Measurements from ENCODE around the gene TREML2.
"Not testable (repeated sequence)": the region's sequence is repeated elsewhere in the genome, so short reads cannot be mapped to it uniquely, and the experiment has no call there.

Gene TREML2

GRCh38 chr6:41208439-41209106, 7.6 kb upstream of the TREML2 start:
- no peak for DNase-seq (ENCODE audit: extremely low read depth in 1 of 2, low read depth in 1 of 2)

DNA sequence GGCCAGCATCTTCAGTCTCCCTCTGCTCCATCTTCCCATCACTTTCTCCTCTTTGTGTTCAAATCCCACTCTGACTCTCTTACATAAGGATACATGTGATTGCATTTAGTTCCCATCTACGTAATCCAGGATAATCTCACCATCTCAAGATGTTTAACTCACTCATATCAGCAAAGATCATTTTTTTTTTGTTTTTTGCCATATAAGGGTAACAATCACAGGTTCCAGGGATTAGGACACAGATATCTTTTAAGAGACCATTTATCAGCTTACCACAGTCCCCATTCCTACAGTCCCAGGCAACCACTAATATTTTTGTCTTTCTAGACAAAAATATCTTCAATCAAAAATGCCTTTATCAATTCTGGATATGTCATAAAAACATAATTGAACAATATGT, 3.2 kb upstream of the TREML2 start:
- DNase-seq (ENCODE audit: extremely low read depth in 1 of 2, low read depth in 1 of 2) = no peak

DNA sequence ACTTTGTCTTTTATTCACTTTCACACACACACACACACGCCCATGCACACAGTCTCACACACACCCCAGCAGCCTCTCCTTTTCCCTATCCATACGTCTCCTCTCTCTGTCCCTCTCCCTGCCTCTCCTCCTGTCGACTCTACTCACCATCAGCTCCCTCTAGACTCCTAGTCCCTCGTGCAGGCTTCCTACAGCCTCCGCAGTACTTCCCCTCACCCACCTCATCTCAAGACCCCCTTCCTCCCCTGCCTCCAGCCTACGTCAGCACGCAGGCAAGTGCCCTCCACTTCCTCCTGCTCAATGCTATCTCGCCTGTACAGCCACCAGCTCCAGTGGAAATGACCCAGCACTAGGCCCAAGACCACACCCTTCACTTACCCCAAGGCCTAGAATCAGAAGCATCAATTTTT, 820 bp upstream of the TREML2 start:
- DNase-seq (ENCODE audit: extremely low read depth in 1 of 2, low read depth in 1 of 2) = no peak

DNA sequence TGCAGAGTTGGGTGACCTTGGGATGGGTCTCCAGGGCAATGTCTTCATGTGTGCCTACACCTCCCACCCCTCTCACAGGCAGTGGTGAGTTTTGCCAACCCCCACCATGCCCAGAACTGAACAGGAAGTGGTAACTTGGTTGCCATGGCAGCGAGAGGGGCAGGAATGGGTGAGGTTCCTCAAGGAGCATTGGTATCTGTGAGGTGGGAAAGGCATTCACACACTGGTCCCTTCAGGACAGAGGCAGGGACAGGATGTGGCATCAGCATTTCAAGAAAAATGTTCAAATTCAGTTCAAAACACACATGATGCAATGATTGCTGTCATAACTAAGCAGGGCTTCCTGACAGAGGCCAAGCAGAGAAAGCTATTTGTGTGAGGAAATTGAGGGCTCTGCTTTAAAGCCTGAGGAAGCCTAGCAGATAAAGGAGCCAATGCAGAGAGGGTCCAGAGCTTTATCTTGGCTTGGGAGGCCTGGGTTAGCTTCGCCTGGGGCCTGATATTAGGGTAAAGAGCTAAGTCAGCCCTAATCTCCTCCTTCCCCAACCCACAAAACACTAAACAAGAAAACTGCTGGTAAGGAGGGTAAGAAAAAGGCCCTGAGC, 551 bp downstream of the TREML2 start:
- DNase-seq (ENCODE audit: extremely low read depth in 1 of 2, low read depth in 1 of 2) = no peak

- DNase-seq (ENCODE audit: extremely low read depth in 1 of 2, low read depth in 1 of 2) = no peak
These were observed 1.2 kb downstream of the TREML2 start for GRCh38 chr6:41199552-41200246.

GRCh38 chr6:41197234-41197633, 3.7 kb downstream of the TREML2 start:
- DNase-seq (ENCODE audit: extremely low read depth in 1 of 2, low read depth in 1 of 2) = no peak

GRCh38 chr6:41194386-41194785, 6.6 kb downstream of the TREML2 start:
- no peak for DNase-seq (ENCODE audit: extremely low read depth in 1 of 2, low read depth in 1 of 2)

GRCh38 chr6:41193884-41194283, 7.1 kb downstream of the TREML2 start:
- no peak for DNase-seq (ENCODE audit: extremely low read depth in 1 of 2, low read depth in 1 of 2)

GRCh38 chr6:41193171-41193734, 7.7 kb downstream of the TREML2 start:
- no peak for DNase-seq (ENCODE audit: extremely low read depth in 1 of 2, low read depth in 1 of 2)

- DNase-seq (ENCODE audit: extremely low read depth in 1 of 2, low read depth in 1 of 2) = no peak
These were observed 9.4 kb downstream of the TREML2 start for GRCh38 chr6:41191569-41191968.

DNA sequence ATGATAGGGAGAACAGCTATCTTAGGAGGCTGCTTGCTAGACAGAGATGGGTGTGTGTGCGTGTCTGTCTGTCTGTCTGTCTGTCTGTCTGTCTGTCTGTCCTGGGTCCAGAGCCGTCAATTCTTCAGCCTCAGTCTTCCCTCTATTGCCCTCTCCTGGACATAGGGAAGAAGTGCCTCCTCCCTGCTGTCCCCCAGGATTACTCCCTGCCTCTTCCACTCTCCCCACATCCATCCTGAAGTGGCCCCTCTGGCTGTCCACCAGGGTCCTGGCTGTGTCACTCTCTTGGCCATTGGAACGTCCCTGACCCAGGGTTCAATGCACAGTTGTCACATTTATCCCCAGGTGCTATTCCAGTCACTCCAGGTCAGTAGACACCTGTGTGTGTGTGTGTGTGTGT, 10.2 kb downstream of the TREML2 start:
- no peak for DNase-seq (ENCODE audit: extremely low read depth in 1 of 2, low read depth in 1 of 2)

- DNase-seq (ENCODE audit: extremely low read depth in 1 of 2, low read depth in 1 of 2) = no peak
These were observed 11.0 kb downstream of the TREML2 start for GRCh38 chr6:41189967-41190366.

DNA sequence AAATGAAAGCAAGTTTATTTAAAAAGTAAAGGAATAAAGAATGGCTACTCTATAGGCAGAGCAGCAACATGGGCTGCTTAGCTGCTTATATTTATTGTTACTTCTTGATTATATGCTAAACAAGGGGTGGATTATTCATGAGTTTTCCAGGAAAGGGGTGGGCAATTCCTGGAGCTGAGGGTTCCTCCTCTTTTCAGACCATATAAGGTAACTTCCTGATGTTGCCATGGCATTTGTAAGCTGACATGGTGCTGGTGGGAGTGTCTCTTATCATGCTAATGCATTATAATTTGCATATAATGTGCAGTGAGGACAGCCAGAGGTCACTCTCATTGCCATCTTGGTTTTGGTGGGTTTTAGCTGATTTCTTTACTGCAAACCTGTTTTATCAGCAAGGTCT, 11.9 kb downstream of the TREML2 start:
- not testable (repeated sequence) for DNase-seq (ENCODE audit: extremely low read depth in 1 of 2, low read depth in 1 of 2)

- no peak for DNase-seq (ENCODE audit: extremely low read depth in 1 of 2, low read depth in 1 of 2)
These were observed 12.7 kb downstream of the TREML2 start for GRCh38 chr6:41187924-41188886.

- DNase-seq (ENCODE audit: extremely low read depth in 1 of 2, low read depth in 1 of 2) = no peak
These were observed 14.9 kb downstream of the TREML2 start for GRCh38 chr6:41186031-41186562.

DNA sequence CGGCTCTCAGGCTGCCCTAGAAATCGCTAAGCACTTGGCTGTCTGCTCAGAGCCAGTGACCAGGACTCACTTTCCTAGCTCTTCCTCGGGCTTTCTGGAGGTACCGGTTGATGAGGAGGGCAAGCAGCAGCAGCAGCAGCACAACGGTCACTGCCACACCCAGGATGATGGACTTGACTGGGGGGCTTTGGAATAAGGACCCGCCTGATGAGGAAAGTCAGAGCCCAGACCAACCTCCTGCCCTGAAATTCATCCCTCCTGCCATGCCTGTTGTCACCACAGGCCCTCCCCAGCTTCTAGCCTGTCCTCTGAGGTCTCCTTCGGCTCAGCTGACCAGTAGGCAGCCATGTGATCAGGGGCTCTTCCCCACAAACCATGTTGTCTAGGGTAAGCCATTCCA, 16.2 kb downstream of the TREML2 start:
- DNase-seq (ENCODE audit: extremely low read depth in 1 of 2, low read depth in 1 of 2) = no peak

DNA sequence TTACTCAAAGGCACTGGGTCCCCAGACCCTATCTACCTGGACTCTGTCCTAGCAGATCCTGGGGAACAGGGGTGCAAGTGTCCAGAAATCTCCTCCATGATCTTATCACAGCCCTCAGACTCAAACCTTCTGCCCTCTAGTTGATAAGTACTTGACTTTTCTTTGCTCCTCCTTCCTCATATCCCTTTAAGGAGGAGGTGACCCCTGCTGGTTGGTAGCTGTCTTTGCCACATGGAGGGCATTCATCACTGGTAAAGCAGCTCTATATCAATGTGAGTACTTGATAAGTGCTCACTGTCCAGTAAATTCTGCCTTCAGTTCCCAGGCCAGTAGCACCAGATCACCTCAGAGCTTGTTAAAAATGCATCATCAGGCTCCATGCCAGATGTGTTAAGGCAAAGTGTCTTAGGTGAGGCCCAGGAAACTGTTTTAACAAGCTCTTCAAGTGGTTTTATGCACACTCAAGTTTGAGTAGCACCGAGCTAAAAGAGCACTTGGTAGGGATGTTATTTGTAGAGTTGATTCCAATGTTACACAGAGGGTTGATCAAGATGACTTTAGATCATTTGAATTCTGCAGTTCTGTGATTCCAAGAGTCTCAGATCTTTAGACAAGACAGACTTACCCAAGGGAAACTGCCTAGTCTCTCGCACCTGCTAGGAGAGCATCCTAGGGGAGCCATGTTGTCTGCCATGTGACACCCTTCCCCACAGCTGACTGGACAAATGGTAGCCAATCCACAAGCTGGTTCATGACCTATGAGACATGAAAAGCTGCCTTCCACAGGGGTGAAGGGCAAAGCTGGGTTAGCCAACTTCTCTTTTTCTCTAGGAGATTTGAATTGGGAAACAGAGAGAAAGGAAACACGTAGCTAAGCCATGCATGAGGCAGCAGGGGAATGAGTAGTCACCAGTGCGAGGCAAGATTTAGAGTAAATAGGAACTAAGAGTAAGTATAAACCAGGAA, 18.6 kb downstream of the TREML2 start:
- no peak for DNase-seq (ENCODE audit: extremely low read depth in 1 of 2, low read depth in 1 of 2)

DNA sequence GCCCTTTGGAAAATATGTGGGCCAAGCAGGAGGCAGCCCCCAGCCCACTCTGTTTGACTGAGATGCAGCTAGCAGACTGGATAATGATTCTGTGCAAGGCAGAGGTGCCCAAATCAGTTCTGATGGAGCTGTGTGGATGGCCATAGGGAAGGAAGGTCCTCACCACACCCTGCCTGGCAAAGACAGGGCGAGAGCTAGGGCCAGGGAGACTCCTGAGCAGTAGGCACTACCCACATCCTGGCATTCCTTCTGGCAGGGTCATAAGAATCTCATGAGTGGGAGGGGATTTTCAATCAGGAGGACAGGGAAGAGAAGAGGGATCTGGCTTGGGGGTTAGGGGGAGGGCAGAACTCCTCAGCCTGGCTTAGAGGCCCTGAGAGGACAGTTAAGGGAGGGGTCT, 19.4 kb downstream of the TREML2 start:
- no peak for DNase-seq (ENCODE audit: extremely low read depth in 1 of 2, low read depth in 1 of 2)

GRCh38 chr6:41179163-41179562, 21.8 kb downstream of the TREML2 start:
- no peak for DNase-seq (ENCODE audit: extremely low read depth in 1 of 2, low read depth in 1 of 2)

Data from stimulated activated CD8-positive, alpha-beta memory T cell treated with anti-CD3 and anti-CD28 coated beads, Interleukin-7, amount 100 ng/mL, for 48 hours (primary cell).